PC-3 (cell line): ENCODE data around the gene TMCC3. TPM values are rescaled to one million over a fixed set of nuclear protein-coding genes. Genes with fewer than 3 reads are reported as not detected.

Experiments used
- ATAC-seq: fragments of 200-7000 bp; cut with Tn5 transposase; 2 replicates; pipeline ENCODE4 v1.9.1; 2020; ENCODE audit warnings: mild to moderate bottlenecking, moderate library complexity
- BruUV-seq: library from RNA; stranded (reverse); fragments of 400-500 nt; replicated peaks from 2 replicates; lab custom pipeline; 2021; lab: Mats Ljungman, UMichigan
- CTCF ChIA-PET: fragments of 300-600 bp; sonication (Branson Sonifier 250); formaldehyde crosslinking; loops from one replicate; lab custom pipeline; 2022; ENCODE audit warnings: antibody characterized with exemption; lab: Charles Lee
- POLR2A ChIA-PET: fragments of 300-600 bp; sonication (Branson Sonifier 250); formaldehyde crosslinking; loops from one replicate; lab custom pipeline; 2022; ENCODE audit warnings: antibody characterized with exemption; ENCODE audit not compliant: unreplicated experiment; lab: Charles Lee
- DNase-seq: peaks from one replicate; pipeline ENCODE4 v3.0.0-alpha.2; 2015
- H2AFZ ChIP-seq: fragments of 300-600 bp; sonication (generic); 2 replicates; pipeline ENCODE4 v1.6.0; 2016; ENCODE audit warnings: antibody characterized with exemption, low read length
- H3F3A ChIP-seq: fragments of 300-600 bp; sonication (generic); one replicate; pipeline ENCODE4 v1.6.0; 2017; ENCODE audit warnings: antibody characterized with exemption, low read length, control low read depth, mild to moderate bottlenecking; ENCODE audit not compliant: unreplicated experiment
- H3K27ac ChIP-seq: fragments of 300-600 bp; sonication (generic); 2 replicates; pipeline ENCODE4 v1.5.1; 2016; ENCODE audit warnings: mild to moderate bottlenecking, low read length
- H3K27me3 ChIP-seq: fragments of 300-600 bp; sonication (generic); 2 replicates; pipeline ENCODE4 v1.6.1; 2016; ENCODE audit warnings: low read length, mixed read lengths
- H3K36me3 ChIP-seq: fragments of 300-600 bp; sonication (generic); 2 replicates; pipeline ENCODE4 v1.6.1; 2016; ENCODE audit warnings: low read depth, mixed run types, low read length, mixed read lengths
- H3K4me1 ChIP-seq: fragments of 300-600 bp; sonication (generic); 2 replicates; pipeline ENCODE4 v1.5.1; 2016; ENCODE audit warnings: low read length; ENCODE audit not compliant: insufficient read depth
- H3K4me2 ChIP-seq: fragments of 300-600 bp; sonication (generic); 2 replicates; pipeline ENCODE4 v1.6.0; 2016; ENCODE audit warnings: low read length
- H3K4me3 ChIP-seq: fragments of 300-600 bp; sonication (generic); 2 replicates; pipeline ENCODE4 v1.5.1; 2016; ENCODE audit warnings: mild to moderate bottlenecking, low read length, mixed read lengths
- H3K79me2 ChIP-seq: fragments of 300-600 bp; sonication (generic); 2 replicates; pipeline ENCODE4 v1.6.1; 2017; ENCODE audit warnings: low read length, mixed read lengths
- H3K9ac ChIP-seq: fragments of 300-600 bp; sonication (generic); 2 replicates; pipeline ENCODE4 v1.6.0; 2016; ENCODE audit warnings: mild to moderate bottlenecking, low read length
- H3K9me2 ChIP-seq: fragments of 300-600 bp; sonication (generic); replicated peaks from 2 replicates; pipeline ENCODE4 v1.6.1; 2016; ENCODE audit warnings: mixed run types, low read length, mixed read lengths
- H3K9me3 ChIP-seq: fragments of 300-600 bp; sonication (generic); 2 replicates; pipeline ENCODE4 v1.6.1; 2016; ENCODE audit warnings: low read length, mixed read lengths
- H4K20me1 ChIP-seq: fragments of 300-600 bp; sonication (generic); 2 replicates; pipeline ENCODE4 v1.6.1; 2016; ENCODE audit warnings: low read length, mixed read lengths
- CTCF ChIP-seq: fragments of 300-600 bp; sonication (generic); conservative IDR thresholded peaks from 2 replicates; pipeline ENCODE4 v1.5.1; 2017; ENCODE audit warnings: antibody characterized with exemption, low read depth, mild to moderate bottlenecking, low read length
- EZH2 ChIP-seq: fragments of 300-600 bp; sonication (generic); IDR thresholded peaks from one replicate; pipeline ENCODE4 v1.6.1; 2017; ENCODE audit warnings: antibody characterized with exemption, mild to moderate bottlenecking, low read length; ENCODE audit not compliant: unreplicated experiment
- EZH2phosphoT487 ChIP-seq: fragments of 300-600 bp; sonication (generic); IDR thresholded peaks from 2 replicates; pipeline ENCODE4 v1.6.1; 2018; ENCODE audit warnings: mild to moderate bottlenecking, antibody characterized with exemption, low read length, borderline replicate concordance
- intact Hi-C: fragments of 100-400 bp; cut with micrococcal nuclease; formaldehyde crosslinking; loops from 2 replicates; pipeline ENCODE4 v1.9.0; 2023
- total RNA-seq: library from RNA; depleted of rRNA; stranded (reverse); fragments of >200 nt; gene quantifications from 2 replicates; pipeline ENCODE4 v1.2.3, GENCODE V29; 2014

TMCC3 gene
- total RNA-seq, 1 experiment from 2014 or later = 6.5 TPM

GRCh38 chr12:94667031-94667540, 16.7 kb upstream of the TMCC3 start:
- TF ChIP-seq EZH2phosphoT487 (no peak), CTCF (no peak), EZH2 (no peak)
- Histone ChIP-seq H3K9ac (no peak overlapping the region), H3K27ac (no peak overlapping the region), H3F3A (no peaks in the 10 kb centered on the region), H3K27me3 (no peaks in the 10 kb centered on the region), H3K4me3 (no peak overlapping the region), H3K4me1 (peaks cover 6% of the 10 kb centered on the region; the same call in 1 of the 2 replicates), H3K9me2 (no peaks in the 10 kb centered on the region), H2AFZ (no peak overlapping the region), H3K9me3 (no peaks in the 10 kb centered on the region), H3K4me2 (no peak overlapping the region), H3K79me2 (no peaks in the 10 kb centered on the region), H4K20me1 (no peaks in the 10 kb centered on the region), H3K36me3 (no peaks in the 10 kb centered on the region)
- DNase-seq (no peak), ATAC-seq (no peak)
- intact Hi-C loops = no loop called here
- ChIA-PET CTCF (no interaction called here), POLR2A (no interaction called here)
- no TSS peak for BruUV-seq

- Histone ChIP-seq H3K9me3 (no peaks in the 10 kb centered on the region), H3K79me2 (no peaks in the 10 kb centered on the region)
- CTCF ChIA-PET = no interaction called here
Measured at GRCh38 chr12:94666158-94666557, 15.8 kb upstream of the TMCC3 start.

More at GRCh38 chr12:94666158-94666557, 15.8 kb upstream of the TMCC3 start:
- H3K9ac ChIP-seq = no peak overlapping the region
- no peak for ATAC-seq
- no peak overlapping the region for H2AFZ ChIP-seq
- TF ChIP-seq CTCF = no peak
- TF ChIP-seq EZH2phosphoT487 = no peak
- TF ChIP-seq EZH2 = no peak
- no peaks in the 10 kb centered on the region for H3K27me3 ChIP-seq
- H3K27ac ChIP-seq = no peak overlapping the region
- intact Hi-C loops = no loop called here
- no TSS peak for BruUV-seq
- POLR2A ChIA-PET = no interaction called here
- no peaks in the 10 kb centered on the region for H3F3A ChIP-seq
- DNase-seq = no peak
- H3K4me2 ChIP-seq = no peak overlapping the region
- H3K4me1 ChIP-seq = no peaks in the 10 kb centered on the region
- H4K20me1 ChIP-seq = no peaks in the 10 kb centered on the region
- H3K9me2 ChIP-seq = no peaks in the 10 kb centered on the region
- no peak overlapping the region for H3K4me3 ChIP-seq
- H3K36me3 ChIP-seq = no peaks in the 10 kb centered on the region
